Keratinocyte (primary cell): ENCODE data around the gene UBASH3B.

Experiments
- EZH2 ChIP-seq: IDR thresholded peaks from one replicate; pipeline ENCODE4 v1.6.1; 2012; ENCODE audit warnings: inconsistent platforms, mild to moderate bottlenecking, low read length, moderate library complexity
- TF ChIP-seq, protein P1 (sequence below), 3 experiments: IDR thresholded peaks in 1 of 3; conservative IDR thresholded peaks in 1 of 3; optimal IDR thresholded peaks in 1 of 3; 2 replicates in 2 of 3; 3 replicates in 1 of 3; pipeline versions ENCODE3 to v1.5.1; 2011; ENCODE audit warnings: low read length in 3 of 3, mild to moderate bottlenecking in 3 of 3, moderate library complexity in 2 of 3, control low read depth in 1 of 3, inconsistent platforms in 1 of 3; ENCODE audit not compliant: insufficient read depth in 2 of 3; ENCODE audit errors: extremely low read depth in 1 of 3

DNA sequence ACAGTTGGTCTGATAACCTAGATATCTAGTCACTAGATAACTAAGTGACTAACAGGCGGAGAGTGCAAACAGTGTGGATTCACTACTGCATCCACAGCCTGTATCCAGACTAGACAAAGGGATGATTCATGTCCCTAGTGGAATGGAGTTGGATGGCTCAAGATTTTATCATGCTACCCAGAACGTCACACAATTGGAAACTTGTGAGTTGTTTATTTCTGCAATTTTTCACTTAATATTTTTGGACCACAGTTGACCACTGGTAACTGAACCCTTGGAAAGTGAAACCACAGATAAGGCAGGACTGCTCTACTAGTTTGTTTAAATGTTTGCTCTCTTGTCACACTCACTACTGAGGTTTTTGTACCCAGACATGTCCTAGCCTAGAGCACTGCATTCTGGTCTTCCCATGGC lies 76.0 kb downstream of the UBASH3B start:
- TF ChIP-seq, protein P1, sequence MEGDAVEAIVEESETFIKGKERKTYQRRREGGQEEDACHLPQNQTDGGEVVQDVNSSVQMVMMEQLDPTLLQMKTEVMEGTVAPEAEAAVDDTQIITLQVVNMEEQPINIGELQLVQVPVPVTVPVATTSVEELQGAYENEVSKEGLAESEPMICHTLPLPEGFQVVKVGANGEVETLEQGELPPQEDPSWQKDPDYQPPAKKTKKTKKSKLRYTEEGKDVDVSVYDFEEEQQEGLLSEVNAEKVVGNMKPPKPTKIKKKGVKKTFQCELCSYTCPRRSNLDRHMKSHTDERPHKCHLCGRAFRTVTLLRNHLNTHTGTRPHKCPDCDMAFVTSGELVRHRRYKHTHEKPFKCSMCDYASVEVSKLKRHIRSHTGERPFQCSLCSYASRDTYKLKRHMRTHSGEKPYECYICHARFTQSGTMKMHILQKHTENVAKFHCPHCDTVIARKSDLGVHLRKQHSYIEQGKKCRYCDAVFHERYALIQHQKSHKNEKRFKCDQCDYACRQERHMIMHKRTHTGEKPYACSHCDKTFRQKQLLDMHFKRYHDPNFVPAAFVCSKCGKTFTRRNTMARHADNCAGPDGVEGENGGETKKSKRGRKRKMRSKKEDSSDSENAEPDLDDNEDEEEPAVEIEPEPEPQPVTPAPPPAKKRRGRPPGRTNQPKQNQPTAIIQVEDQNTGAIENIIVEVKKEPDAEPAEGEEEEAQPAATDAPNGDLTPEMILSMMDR (optimal IDR thresholded peaks at IDR 0.05 in 1 of 3, IDR thresholded peaks at IDR 0.05 in 1 of 3, conservative IDR thresholded peaks at IDR 0.05 in 1 of 3; ENCODE audit: extremely low read depth in 1 of 3, insufficient read depth in 2 of 3, low read length in 3 of 3): no peak
- TF ChIP-seq EZH2: no peak
